B cell (primary cell): Measurements from ENCODE around the gene CASP5. TPM values are rescaled to one million over a fixed set of nuclear protein-coding genes. Genes with fewer than 3 reads are reported as not detected.

Experiments
- ATAC-seq: fragments of 200-7000 bp; cut with Tn5 transposase; one replicate; pipeline ENCODE4 v1.10.0; 2021; ENCODE audit warnings: low read depth, mild to moderate bottlenecking, moderate number of reproducible peaks, moderate library complexity
- CTCF ChIA-PET: fragments of 350-600 bp; sonication (Branson Sonifier 250); formaldehyde crosslinking; loops from one replicate; lab custom pipeline; 2021; ENCODE audit warnings: antibody characterized with exemption, inconsistent platforms; lab: Charles Lee
- POLR2A ChIA-PET: fragments of 350-600 bp; sonication (Branson Sonifier 250); formaldehyde crosslinking; loops from one replicate; lab custom pipeline; 2021; ENCODE audit warnings: antibody characterized with exemption; lab: Charles Lee
- DNase-seq: peaks from one replicate; pipeline ENCODE4 v3.0.0; 2013
- H2AFZ ChIP-seq: 2 replicates; pipeline ENCODE4 v1.6.1; 2012; ENCODE audit warnings: mild to moderate bottlenecking, low read depth, low read length; ENCODE audit not compliant: insufficient read depth, poor library complexity, severe bottlenecking
- H3K27ac ChIP-seq, 2 donors: 1 replicate in 1 of 2; 2 replicates in 1 of 2; pipeline ENCODE4 v1.5.1; 2012 to 2013; ENCODE audit warnings: low read length in 2 of 2, mild to moderate bottlenecking in 2 of 2, moderate library complexity in 1 of 2
- H3K27me3 ChIP-seq, 4 experiments: fragments of 200-600 bp in 1 of 4; sonication (generic) in 1 of 4; replicated peaks in 1 of 4; 1 replicate in 2 of 4; 2 replicates in 2 of 4; pipeline versions ENCODE4 v1.6.1 to v1.7.0; 2013 to 2016; ENCODE audit warnings: low read length in 3 of 4, mild to moderate bottlenecking in 2 of 4, mixed read lengths in 1 of 4, moderate library complexity in 1 of 4; ENCODE audit not compliant: insufficient read depth in 4 of 4, control insufficient read depth in 3 of 4; ENCODE audit errors: control extremely low read depth in 1 of 4
- H3K36me3 ChIP-seq, 2 experiments: replicated peaks in 1 of 2; 1 replicate in 1 of 2; 2 replicates in 1 of 2; pipeline versions ENCODE4 v1.6.1 to v1.7.1; 2013; ENCODE audit warnings: low read length in 1 of 2; ENCODE audit not compliant: insufficient read depth in 2 of 2, control insufficient read depth in 1 of 2; ENCODE audit errors: control extremely low read depth in 1 of 2, extremely low read depth in 1 of 2
- H3K4me1 ChIP-seq, 2 donors: fragments of 200-600 bp in 1 of 2; sonication (generic) in 1 of 2; 1 replicate in 1 of 2; 2 replicates in 1 of 2; pipeline versions ENCODE4 v1.5.1 to v1.6.1; 2013 to 2017; ENCODE audit warnings: low read length in 2 of 2; ENCODE audit not compliant: control insufficient read depth in 2 of 2, insufficient read depth in 2 of 2
- H3K4me2 ChIP-seq: replicated peaks from 2 replicates; pipeline ENCODE3; 2012; ENCODE audit warnings: mild to moderate bottlenecking, low read depth, low read length; ENCODE audit not compliant: poor library complexity, severe bottlenecking
- H3K4me3 ChIP-seq, 5 experiments: fragments of 200-600 bp in 1 of 5; sonication (generic) in 1 of 5; 1 replicate in 3 of 5; 2 replicates in 2 of 5; pipeline versions ENCODE4 v1.5.1 to v1.7.0; 2011 to 2016; ENCODE audit warnings: low read length in 4 of 5, mild to moderate bottlenecking in 4 of 5, low read depth in 2 of 5, control low read depth in 1 of 5, moderate library complexity in 1 of 5; ENCODE audit not compliant: insufficient read depth in 1 of 5; ENCODE audit errors: control extremely low read depth in 1 of 5, extremely low read depth in 1 of 5
- H3K79me2 ChIP-seq: fragments of 200-600 bp; sonication (generic); one replicate; pipeline ENCODE4 v1.6.0; 2016; ENCODE audit warnings: low read length; ENCODE audit not compliant: control insufficient read depth, insufficient read depth
- H3K9ac ChIP-seq: fragments of 200-600 bp; sonication (generic); 2 replicates; pipeline ENCODE4 v1.6.1; 2017; ENCODE audit warnings: mild to moderate bottlenecking, low read length, moderate library complexity
- H3K9me3 ChIP-seq, 3 donors: one replicate each; pipeline versions ENCODE4 v1.6.1 to v1.7.1; 2013; ENCODE audit warnings: low read length in 2 of 3; ENCODE audit not compliant: control insufficient read depth in 2 of 3, insufficient read depth in 1 of 3; ENCODE audit errors: control extremely low read depth in 1 of 3
- H4K20me1 ChIP-seq: 2 replicates; pipeline ENCODE4 v1.6.0; 2012; ENCODE audit warnings: mild to moderate bottlenecking, low read length; ENCODE audit not compliant: insufficient read depth, control insufficient read depth, poor library complexity, severe bottlenecking
- H3K27ac Mint-ChIP-seq: one replicate; pipeline ENCODE4 v1.8.0; 2021; ENCODE audit warnings: mixed read lengths
- H3K27me3 Mint-ChIP-seq: one replicate; pipeline ENCODE4 v1.8.0; 2021; ENCODE audit warnings: mixed read lengths
- H3K4me1 Mint-ChIP-seq: one replicate; pipeline ENCODE4 v1.8.0; 2021; ENCODE audit warnings: mixed read lengths
- H3K4me3 Mint-ChIP-seq: one replicate; pipeline ENCODE4 v1.8.0; 2021; ENCODE audit warnings: mixed read lengths
- H3K9me3 Mint-ChIP-seq: one replicate; pipeline ENCODE4 v1.8.0; 2022; ENCODE audit warnings: mixed read lengths; ENCODE audit not compliant: insufficient read depth
- EZH2 ChIP-seq: IDR thresholded peaks from 2 replicates; pipeline ENCODE4 v1.6.1; 2012; ENCODE audit warnings: borderline replicate concordance, low read depth, mild to moderate bottlenecking, moderate library complexity, low read length; ENCODE audit not compliant: insufficient read depth, poor library complexity, severe bottlenecking
- WGBS: methylation state at CpG from one replicate; pipeline ENCODE4 v1.1.5; 2013; ENCODE audit warnings: missing lambda C conversion rate; ENCODE audit not compliant: insufficient coverage; 5-methylcytosine and 5-hydroxymethylcytosine counted together
- intact Hi-C: fragments of 100-400 bp; cut with micrococcal nuclease; formaldehyde crosslinking; loops from one replicate; pipeline ENCODE4 v1.10.0; 2022
- polyA plus RNA-seq: library from polyadenylated mRNA; depleted of rRNA; stranded (reverse); fragments of >200 nt; gene quantifications from 2 replicates; pipeline ENCODE4 v1.2.3, GENCODE V29; 2012
- total RNA-seq, 2 donors: library from RNA; stranded (reverse); fragments of 120-200 nt in 1 of 2; gene quantifications; 1 replicate in 1 of 2; 2 replicates in 1 of 2; pipeline versions ENCODE4 v1.2.3 to v1.2.4, GENCODE V29; 2013 to 2022
- TF ChIP-seq, protein P1 (sequence below): fragments of 200-600 bp; IDR thresholded peaks from one replicate; pipeline ENCODE4 v1.8.0; 2022; ENCODE audit warnings: antibody characterized with exemption, mild to moderate bottlenecking

The CASP5 gene
- total and polyA plus RNA-seq, 2 donors (not counting 1 experiment from before 2014, with no cell fraction given), result 0.09 TPM; not detected in 1

- TF ChIP-seq, protein P1, sequence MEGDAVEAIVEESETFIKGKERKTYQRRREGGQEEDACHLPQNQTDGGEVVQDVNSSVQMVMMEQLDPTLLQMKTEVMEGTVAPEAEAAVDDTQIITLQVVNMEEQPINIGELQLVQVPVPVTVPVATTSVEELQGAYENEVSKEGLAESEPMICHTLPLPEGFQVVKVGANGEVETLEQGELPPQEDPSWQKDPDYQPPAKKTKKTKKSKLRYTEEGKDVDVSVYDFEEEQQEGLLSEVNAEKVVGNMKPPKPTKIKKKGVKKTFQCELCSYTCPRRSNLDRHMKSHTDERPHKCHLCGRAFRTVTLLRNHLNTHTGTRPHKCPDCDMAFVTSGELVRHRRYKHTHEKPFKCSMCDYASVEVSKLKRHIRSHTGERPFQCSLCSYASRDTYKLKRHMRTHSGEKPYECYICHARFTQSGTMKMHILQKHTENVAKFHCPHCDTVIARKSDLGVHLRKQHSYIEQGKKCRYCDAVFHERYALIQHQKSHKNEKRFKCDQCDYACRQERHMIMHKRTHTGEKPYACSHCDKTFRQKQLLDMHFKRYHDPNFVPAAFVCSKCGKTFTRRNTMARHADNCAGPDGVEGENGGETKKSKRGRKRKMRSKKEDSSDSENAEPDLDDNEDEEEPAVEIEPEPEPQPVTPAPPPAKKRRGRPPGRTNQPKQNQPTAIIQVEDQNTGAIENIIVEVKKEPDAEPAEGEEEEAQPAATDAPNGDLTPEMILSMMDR, result no peak
- TF ChIP-seq EZH2, result no peak
- H3K4me1 Mint-ChIP-seq, result peaks cover 44% of the 10 kb centered on the region
- H3K4me3 ChIP-seq, result no peak overlapping the region
These were observed 17.7 kb upstream of the CASP5 start for GRCh38 chr11:105040703-105041102.

GRCh38 chr11:105034813-105035620, 12.0 kb upstream of the CASP5 start, which contains the start of gene CASP1:
Gene CASP1 (minus strand): TSS chr11:105035144. CDS start chr11:105035113, 31 bp downstream.
- ChIA-PET CTCF (no interaction called here), POLR2A (no interaction called here)
- Histone ChIP-seq H3K4me3 (peak within 1 kb of the TSS; percentile 39 to 79 (median 70)), H3K9me3 (peaks cover 0 to 7% (median 2%) of the 10 kb centered on the region in 3 donors), H3K9ac (peak within 1 kb of the TSS; percentile 77), H3K27ac (peak within 1 kb of the TSS; percentile 55 to 74), H3K4me2 (peak within 1 kb of the TSS; percentile 71), H3K4me1 (peaks cover 25 to 28% of the 10 kb centered on the region in 2 donors), H3K36me3 (peaks cover 4 to 21% of the 10 kb centered on the region in 2 experiments), H3K27me3 (no peaks in the 10 kb centered on the region), H3K79me2 (peaks cover 28% of the 10 kb centered on the region), H2AFZ (peak within 1 kb of the TSS; percentile 89), H4K20me1 (no peaks in the 10 kb centered on the region)
- ATAC-seq (peak; percentile 82), DNase-seq (peak; percentile 58)
- Mint-ChIP-seq H3K9me3 (peaks cover 3% of the 10 kb centered on the region), H3K4me1 (peaks cover 40% of the 10 kb centered on the region), H3K27ac (peak within 1 kb of the TSS; percentile 87), H3K4me3 (peak within 1 kb of the TSS; percentile 87), H3K27me3 (no peaks in the 10 kb centered on the region)
- 0% methylated on average over 2 of the region's 3 CpGs for WGBS
- TF ChIP-seq EZH2, result no peak
- TF ChIP-seq, protein P1, result no peak
- intact Hi-C loops, result loop anchor here (5.0 to 10.0 kb wide), 3 partner anchors 68 to 1042 kb away; partner anchors contain the start of genes AASDHPPT, CASP4 and KBTBD3

More at GRCh38 chr11:105040703-105041102, 17.7 kb upstream of the CASP5 start:
- Histone ChIP-seq H3K27ac (no peak overlapping the region), H3K9ac (no peak overlapping the region), H3K79me2 (peaks cover 36% of the 10 kb centered on the region), H4K20me1 (no peaks in the 10 kb centered on the region), H3K36me3 (peaks cover 0 to 24% of the 10 kb centered on the region in 2 experiments), H3K4me1 (peaks cover 28 to 34% of the 10 kb centered on the region in 2 donors), H3K9me3 (peaks cover 0 to 7% (median 2%) of the 10 kb centered on the region in 3 donors), H2AFZ (no peak overlapping the region), H3K27me3 (no peaks in the 10 kb centered on the region), H3K4me2 (no peak overlapping the region)
- Mint-ChIP-seq H3K4me3 (no peak overlapping the region), H3K27ac (no peak overlapping the region), H3K9me3 (peaks cover 3% of the 10 kb centered on the region), H3K27me3 (no peaks in the 10 kb centered on the region)
- ATAC-seq (no peak), DNase-seq (no peak)
- CTCF ChIA-PET, result no interaction called here
- intact Hi-C loops, result loop anchor here (10.0 kb wide), 1 partner anchor 246 kb away; no protein-coding TSS in a partner anchor
- POLR2A ChIA-PET, result no interaction called here
- no CpG with 5 or more reads among the region's 2 CpGs for WGBS
